GM18870 (cell line): ENCODE data around the gene TESK1.
"Not testable (repeated sequence)": the region's sequence is repeated elsewhere in the genome, so short reads cannot be mapped to it uniquely, and the experiment has no call there.

Experiments used
- ATAC-seq: cut with Tn5 transposase; IDR thresholded peaks from one replicate; pipeline ENCODE4 v1.9.1; 2021; ENCODE audit warnings: moderate library complexity; ENCODE audit not compliant: unreplicated experiment

TESK1 gene

GRCh38 chr9:35579659-35580227 is 25.3 kb upstream of the TESK1 start:
- not testable (repeated sequence) for ATAC-seq

GRCh38 chr9:35583521-35583920 is 21.5 kb upstream of the TESK1 start:
- not testable (repeated sequence) for ATAC-seq

DNA sequence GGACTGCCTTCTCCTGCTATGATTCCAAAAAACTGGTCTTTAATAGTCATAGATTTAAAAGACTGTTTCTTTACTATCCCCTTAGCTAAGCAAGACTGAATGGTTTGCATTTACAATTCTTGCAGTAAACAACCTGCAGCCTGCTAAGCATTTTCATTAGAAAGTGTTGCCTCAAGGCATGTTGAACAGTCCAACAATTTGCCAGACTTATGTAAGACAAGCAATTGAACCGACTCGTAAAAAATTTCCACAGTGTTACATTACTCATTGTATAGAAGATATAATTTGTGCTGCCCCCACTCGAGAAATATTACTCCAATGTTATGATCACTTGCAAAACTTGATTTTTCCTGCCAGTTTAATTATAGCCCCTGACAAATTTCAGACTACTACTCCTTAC is 20.4 kb upstream of the TESK1 start:
- ATAC-seq: not testable (repeated sequence)

DNA sequence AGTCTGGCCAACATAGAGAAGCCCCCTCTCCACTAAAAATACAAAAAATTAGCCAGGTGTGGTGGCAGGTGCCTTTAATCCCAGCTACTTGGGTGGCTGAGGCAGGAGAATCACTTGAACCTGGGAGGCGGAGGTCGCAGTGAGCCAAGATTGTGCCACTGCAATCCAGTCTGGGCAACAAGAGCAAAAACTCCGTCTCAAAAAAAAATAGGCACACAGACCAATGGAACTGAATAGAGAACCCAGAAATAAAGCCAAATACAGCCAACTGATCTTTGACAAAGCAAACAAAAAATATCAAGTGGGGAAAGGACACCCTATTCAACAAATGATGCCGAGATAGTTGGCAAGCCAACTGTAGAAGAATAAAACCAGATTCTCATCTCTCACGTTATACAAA is 16.6 kb upstream of the TESK1 start:
- ATAC-seq: not testable (repeated sequence)

- no peak for ATAC-seq
These were observed 11.5 kb upstream of the TESK1 start for GRCh38 chr9:35593581-35593980.

DNA sequence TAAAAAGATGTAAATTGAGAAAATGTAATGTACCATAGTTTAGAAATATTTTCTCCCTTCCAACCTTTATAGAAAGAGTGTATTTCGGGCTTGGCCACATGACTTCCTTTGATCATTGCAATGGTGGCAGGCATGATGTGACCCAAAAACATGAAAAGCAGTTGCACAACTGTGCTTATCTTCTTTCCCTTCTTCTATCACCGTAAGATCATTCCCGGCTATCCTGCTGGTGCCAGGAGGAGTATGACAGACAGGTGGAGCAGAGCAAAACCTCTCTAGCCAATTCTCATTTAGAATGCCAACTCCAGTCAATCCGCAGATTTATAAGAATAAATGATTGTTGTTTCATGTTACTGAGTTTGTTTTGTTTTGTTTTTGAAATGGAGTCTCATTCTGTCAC is 10.6 kb upstream of the TESK1 start:
- no peak for ATAC-seq

GRCh38 chr9:35596907-35597306 is 8.2 kb upstream of the TESK1 start:
- ATAC-seq: not testable (repeated sequence)

DNA sequence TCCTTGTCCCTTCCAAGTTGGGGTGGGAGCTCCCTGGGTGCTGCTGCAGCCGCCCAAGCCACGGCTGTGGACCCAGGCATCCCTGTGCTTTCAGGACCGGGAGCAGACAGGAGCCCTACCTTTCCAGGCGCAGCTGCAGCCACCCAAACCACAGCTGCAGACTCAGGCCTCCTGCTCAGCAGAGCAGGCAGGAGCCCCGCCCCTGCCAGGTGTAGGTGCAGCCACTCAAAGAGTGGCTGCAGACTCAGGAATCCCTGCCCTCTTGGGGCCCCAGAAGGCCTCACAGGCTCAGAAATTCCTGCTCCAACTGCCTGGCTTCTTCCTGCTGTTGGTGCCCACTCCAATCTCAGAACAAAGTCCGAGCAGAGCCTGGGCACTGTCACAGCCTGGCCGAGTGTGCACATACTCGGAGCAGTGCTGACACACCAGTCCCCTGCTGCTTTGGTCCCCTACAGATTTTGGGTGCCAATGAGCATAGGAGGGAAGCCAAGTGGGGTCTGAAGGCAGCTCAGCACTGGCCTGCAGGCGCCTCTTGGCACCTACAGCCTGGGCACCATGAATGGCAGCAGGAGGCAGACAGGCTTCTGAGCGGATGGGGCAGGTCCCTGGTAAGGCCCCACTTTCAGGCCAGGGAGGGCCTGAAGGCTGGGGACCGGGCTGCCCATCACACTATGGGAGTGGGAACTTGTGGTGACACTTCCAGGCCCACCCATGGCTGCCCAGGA is 6.0 kb upstream of the TESK1 start:
- ATAC-seq: no peak

GRCh38 chr9:35599763-35600604 is 5.1 kb upstream of the TESK1 start:
- ATAC-seq: no peak

GRCh38 chr9:35603506-35603985 is 1.5 kb upstream of the TESK1 start:
- no peak for ATAC-seq

- peak; percentile 89 for ATAC-seq
These were observed 980 bp upstream of the TESK1 start for GRCh38 chr9:35603986-35604577.

GRCh38 chr9:35605351-35606137 is 482 bp downstream of the TESK1 start:
- no peak for ATAC-seq

- ATAC-seq: no peak
These were observed 1.1 kb downstream of the TESK1 start for GRCh38 chr9:35606138-35606504.

DNA sequence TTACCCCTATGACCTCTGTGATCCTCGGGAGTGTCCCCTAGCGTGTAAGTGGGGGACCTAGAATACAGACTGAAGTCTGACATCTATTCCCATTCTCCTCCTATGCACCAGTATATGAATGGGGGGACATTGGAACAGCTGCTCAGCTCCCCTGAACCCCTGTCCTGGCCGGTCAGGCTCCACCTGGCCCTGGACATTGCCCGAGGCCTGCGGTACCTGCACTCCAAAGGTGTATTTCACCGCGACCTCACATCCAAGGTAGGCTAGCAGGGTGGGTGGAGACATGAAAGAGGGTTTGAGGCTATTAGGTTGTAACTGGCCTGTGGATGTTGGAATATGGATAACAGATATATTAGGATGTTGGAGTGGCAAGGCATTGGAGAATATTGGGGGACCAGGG is 1.7 kb downstream of the TESK1 start:
- ATAC-seq: no peak

DNA sequence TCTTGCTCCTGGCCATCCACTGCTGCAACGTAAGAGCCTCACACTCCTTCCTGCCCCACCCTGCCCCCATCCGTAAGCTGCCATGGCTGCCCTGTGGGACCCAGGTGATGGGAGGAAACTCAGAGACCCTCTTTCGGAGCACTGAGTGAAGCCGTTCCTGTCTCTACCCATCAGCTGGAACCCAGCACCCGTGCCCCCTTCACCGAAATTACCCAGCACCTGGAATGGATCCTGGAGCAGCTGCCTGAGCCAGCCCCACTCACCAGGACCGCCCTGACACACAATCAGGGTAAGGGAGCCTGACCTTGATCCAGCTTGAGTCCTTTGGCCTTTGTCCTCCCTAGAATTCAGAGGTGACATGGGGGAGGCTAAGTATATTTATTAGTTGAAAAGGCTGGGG is 3.2 kb downstream of the TESK1 start:
- no peak for ATAC-seq

DNA sequence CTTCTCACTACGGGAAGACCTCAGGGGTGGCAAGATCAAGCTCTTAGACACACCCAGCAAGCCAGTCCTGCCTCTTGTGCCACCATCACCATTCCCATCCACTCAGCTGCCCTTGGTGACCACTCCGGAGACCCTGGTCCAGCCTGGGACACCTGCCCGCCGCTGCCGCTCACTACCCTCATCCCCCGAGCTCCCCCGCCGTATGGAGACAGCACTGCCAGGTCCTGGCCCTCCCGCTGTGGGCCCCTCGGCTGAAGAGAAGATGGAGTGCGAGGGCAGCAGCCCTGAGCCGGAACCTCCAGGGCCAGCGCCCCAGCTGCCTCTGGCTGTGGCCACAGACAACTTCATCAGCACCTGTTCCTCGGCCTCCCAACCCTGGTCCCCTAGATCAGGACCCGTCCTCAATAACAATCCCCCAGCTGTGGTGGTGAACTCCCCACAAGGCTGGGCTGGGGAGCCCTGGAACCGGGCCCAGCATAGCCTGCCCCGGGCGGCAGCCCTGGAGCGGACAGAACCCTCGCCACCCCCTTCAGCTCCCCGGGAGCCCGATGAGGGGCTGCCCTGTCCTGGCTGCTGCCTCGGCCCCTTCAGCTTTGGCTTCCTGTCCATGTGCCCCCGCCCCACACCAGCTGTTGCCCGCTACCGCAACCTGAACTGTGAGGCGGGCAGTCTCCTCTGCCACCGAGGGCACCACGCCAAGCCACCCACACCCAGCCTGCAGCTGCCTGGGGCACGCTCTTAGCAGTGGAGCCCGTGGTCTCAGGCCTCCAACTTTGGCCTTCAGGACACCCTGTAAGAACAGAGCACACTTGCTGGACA is 4.1 kb downstream of the TESK1 start:
- ATAC-seq: no peak

DNA sequence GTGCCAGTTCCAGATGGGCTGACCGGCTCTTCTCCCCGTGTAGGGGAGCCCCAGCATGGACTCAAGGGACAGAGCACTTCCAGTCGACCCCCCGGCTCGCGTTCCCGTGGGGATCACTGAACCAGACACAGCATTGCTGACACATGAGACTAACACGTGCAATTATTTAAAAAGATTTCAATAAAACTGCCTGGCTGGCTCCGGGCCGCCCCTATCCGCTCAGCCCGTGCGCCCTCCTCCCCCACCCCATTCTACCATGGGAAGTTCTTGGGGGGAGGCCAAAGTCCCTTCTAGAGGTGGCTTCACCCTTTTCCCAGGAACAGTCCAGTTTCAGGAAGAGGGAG is 4.7 kb downstream of the TESK1 start:
- no peak for ATAC-seq

- ATAC-seq: no peak
These were observed 6.3 kb downstream of the TESK1 start for GRCh38 chr9:35611230-35611797.

DNA sequence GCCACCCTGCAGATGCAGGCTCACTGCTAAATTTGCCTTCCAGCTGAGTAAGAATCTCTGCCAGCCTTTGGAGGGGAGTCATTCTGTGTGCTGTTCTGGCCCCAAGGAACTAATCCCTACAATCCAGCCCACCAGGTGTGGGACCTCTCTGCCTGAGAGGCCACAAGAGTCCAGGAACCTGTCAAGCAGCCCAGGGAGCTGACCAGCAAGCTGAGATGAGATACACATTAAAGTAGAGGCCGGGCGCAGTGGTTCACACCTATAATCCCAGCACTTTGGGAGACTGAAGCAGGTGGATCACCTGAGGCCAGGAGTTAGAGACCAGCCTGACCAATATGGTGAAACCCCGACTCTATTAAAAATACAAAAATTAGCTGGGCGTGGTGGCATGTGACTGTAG is 7.0 kb downstream of the TESK1 start:
- not testable (repeated sequence) for ATAC-seq

DNA sequence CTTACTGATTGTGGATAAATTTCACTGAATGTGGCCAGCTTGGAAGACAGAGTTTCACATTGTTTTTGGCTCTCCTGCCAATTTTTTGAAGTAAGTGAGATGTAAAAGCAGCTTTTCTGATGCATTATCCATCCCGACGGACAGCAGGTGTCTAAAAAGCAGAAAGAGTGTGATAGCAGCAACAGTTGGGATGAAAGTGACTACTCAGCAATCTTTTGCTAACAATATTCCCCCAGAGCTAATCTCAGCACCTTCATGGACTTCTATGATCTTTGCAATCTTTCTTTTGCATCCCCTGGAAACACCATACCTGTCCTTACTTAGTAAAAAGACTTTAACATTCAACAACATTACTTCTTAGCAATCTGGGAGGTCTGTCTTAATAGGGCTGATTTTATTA is 7.8 kb downstream of the TESK1 start:
- ATAC-seq: no peak
